HG03175 (cell line): ENCODE measurements around the gene GRN.
"Not testable (repeated sequence)": the region's sequence is repeated elsewhere in the genome, so short reads cannot be mapped to it uniquely, and the experiment has no call there.

Source experiments
- ATAC-seq: cut with Tn5 transposase; IDR thresholded peaks from one replicate; pipeline ENCODE4 v1.9.1; 2021; ENCODE audit warnings: mild to moderate bottlenecking, moderate library complexity; ENCODE audit not compliant: unreplicated experiment

GRN gene

DNA sequence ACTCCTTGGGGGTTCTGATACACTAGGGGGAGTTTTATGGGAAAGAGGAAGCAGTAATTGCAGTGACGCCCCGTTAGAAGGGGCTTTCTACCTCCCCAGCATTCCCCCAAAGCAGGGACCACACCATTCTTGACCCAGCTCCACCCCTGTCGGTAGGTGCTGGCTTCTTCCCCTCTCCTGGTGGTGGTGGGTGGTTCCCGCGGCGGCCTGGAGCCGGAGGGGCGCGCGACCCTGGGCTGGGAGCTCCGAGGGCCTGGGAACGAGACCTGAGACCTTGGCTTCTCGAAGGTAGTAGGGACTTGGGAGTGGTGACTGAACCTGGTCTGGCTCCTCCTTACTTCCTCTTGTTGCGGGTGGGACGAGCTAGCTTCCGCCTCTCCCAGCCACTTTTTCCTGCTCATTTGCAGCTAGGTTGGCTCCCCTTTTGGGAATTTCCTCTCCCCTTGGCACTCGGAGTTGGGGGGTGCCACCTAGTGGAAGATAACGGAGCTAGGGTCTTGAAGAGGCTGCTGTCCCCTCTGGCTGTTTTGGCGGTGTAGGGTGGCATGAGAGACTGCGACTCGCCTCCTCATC, 438 bp downstream of the GRN start:
- ATAC-seq, result no peak

GRCh38 chr17:44346064-44346844, 1.2 kb downstream of the GRN start:
- no peak for ATAC-seq

- not testable (repeated sequence) for ATAC-seq
Observed at GRCh38 chr17:44347206-44348055, 2.3 kb downstream of the GRN start.

DNA sequence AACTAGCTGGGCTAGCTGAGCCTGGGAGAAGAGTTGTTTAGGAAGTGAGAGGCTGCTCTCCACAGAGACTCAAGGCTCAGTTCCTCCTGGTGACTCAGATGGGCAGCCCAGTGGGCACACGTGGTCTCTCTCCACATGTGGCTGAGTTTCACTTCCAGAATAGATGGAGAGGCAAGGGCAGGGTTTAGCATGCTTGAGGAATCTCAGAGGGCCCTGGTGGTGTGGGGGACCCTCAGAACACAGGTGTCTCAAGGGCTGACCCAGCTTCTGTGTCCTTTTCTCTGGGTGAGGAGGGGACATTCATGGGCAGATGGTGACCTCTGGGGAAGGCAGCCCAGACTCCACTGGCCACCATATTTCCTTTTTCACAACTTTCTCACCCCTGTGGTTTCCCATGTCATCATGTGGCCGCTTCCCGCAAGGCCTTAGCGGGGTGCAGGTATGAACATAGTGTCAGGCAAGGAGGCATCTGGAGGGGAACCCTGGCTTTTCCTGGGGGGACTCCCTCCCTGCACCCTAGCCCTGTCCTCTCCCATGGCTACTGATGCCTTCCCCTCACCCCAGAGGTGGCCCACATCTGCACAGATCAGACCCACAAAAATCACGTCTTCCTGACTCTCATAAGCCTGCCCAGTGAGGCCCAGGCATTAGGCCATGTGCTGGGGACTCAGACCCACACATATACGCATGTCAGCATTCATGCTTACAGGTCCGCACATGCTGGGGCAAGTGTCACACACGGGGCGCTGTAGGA, 3.3 kb downstream of the GRN start:
- ATAC-seq, result peak; percentile 37

GRCh38 chr17:44348988-44349364, 3.9 kb downstream of the GRN start:
- ATAC-seq, result no peak

DNA sequence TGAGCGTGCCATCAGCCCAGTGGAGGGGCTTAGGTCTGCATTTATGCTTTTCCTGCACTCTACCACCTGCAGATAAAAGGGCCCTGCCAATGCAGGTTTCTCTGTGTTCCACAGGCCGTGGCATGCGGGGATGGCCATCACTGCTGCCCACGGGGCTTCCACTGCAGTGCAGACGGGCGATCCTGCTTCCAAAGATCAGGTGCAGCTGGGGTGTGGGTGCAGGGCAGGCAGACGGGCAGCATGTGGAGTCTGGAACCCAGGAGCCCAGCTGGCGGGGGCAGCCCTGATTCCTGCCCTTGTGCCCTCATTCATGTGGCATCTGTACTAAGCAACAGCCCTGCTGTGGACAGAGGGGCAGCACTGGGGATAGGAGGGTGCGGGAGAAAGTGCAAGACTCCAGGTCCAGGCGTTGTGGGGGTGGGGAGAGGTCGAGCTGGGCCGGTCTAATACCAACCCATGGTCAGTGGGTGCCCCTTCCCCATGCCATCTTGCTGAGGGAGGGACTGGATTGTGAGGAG, 4.5 kb downstream of the GRN start:
- no peak for ATAC-seq

DNA sequence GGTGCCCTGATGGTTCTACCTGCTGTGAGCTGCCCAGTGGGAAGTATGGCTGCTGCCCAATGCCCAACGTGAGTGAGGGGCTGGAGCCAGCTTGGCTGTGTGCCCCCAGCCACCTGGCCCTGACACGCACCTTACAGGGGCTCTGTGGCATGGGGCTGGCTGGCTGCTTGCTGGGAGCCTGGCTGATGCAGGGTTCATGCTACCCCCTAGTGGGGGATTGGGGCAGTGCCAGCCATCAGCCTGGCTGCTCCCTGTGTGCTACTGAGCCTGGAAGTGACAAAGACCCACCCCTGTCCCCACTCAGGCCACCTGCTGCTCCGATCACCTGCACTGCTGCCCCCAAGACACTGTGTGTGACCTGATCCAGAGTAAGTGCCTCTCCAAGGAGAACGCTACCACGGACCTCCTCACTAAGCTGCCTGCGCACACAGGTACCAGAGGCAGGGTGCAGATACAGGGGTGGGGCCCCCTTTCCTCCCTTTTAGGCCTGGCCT, 5.7 kb downstream of the GRN start:
- no peak for ATAC-seq

DNA sequence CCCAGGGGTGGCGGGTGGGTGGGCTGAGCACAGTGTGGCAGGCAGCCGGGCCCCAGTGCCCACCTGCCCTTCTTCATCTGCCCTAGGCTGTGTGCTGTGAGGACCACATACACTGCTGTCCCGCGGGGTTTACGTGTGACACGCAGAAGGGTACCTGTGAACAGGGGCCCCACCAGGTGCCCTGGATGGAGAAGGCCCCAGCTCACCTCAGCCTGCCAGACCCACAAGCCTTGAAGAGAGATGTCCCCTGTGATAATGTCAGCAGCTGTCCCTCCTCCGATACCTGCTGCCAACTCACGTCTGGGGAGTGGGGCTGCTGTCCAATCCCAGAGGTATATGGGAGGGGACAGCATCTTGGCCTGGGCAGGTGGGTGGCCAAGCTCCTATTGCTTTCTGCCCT, 6.4 kb downstream of the GRN start:
- ATAC-seq, result no peak

GRCh38 chr17:44351961-44352827, 7.1 kb downstream of the GRN start:
- no peak for ATAC-seq

DNA sequence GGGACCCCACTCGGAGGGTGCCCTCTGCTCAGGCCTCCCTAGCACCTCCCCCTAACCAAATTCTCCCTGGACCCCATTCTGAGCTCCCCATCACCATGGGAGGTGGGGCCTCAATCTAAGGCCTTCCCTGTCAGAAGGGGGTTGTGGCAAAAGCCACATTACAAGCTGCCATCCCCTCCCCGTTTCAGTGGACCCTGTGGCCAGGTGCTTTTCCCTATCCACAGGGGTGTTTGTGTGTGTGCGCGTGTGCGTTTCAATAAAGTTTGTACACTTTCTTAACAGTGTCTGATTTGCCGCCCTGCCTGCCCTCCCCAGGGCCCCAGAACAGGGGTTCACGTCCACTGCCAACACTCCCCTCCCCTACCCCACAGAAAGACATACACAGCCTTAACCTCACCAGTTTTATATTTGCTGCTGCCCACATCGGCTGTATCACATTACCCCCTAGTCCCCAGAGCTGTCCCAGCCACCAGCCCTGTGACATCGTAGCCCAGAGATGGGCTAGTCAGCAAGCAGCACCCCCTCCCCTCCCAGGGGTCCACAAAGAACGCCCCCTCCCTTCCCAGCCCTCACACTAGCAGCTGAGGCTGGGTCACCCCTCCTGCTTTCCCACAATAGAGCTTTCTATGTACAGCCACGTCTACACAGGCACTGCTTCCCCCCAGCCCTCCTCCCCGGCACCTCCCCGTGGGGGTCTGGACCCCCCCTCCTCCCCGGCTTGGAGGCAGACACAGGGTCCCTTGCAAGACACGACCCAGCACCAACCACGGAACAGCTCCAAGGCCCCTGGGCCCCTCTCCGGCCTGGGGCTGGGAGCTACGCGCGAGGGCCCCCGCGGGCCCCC, 7.9 kb downstream of the GRN start:
- ATAC-seq, result no peak

GRCh38 chr17:44353672-44354331, 8.7 kb downstream of the GRN start:
- ATAC-seq, result no peak

GRCh38 chr17:44354582-44355561, 9.8 kb downstream of the GRN start:
- ATAC-seq, result no peak

- ATAC-seq, result no peak
Observed at GRCh38 chr17:44355642-44356099, 10.6 kb downstream of the GRN start.

- ATAC-seq, result no peak
Observed at GRCh38 chr17:44356241-44356640, 11.1 kb downstream of the GRN start.

DNA sequence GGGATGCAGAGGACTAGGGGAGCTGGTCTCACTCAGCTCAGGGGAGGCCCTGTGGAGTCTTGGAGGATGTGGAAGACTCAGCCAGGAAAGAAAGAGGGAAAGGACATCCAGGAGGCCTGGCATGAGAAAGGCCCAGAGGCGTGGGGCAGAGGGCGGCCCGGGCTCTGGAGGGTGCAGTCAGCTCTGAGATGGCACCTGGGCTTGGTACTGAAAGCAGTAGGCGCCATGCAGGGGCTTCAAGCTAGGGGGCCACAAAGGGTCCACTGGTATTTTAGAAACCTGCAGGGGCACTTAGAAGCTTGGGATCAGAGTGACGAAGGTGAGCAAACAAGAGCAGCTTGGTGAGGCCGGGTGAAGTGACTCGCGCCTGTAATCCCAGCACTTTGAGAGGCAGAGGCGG, 13.0 kb downstream of the GRN start:
- ATAC-seq, result no peak

DNA sequence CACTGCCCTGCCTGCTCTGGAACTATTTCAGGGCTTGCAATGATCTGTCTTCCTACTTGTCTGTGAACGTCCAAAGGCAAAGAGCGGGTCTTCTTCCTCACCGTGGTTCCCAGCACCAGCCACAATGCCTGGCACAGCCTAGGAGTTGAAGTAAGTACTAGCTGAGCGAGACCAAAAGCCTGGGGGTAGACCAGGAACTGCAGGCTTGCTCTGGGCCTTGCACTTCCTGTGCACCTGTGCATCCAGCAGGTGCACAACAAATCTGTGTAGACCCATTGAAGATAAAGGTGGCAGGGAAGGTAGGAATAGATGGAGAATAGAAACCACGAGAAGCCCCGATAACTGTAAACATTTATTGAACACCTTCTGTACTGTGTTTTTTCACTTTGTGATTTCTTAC, 13.9 kb downstream of the GRN start:
- no peak for ATAC-seq
